Measurements from ENCODE around the gene NF1.
"Not testable (repeated sequence)": the region's sequence is repeated elsewhere in the genome, so short reads cannot be mapped to it uniquely, and the experiment has no call there.

NF1 gene

DNA sequence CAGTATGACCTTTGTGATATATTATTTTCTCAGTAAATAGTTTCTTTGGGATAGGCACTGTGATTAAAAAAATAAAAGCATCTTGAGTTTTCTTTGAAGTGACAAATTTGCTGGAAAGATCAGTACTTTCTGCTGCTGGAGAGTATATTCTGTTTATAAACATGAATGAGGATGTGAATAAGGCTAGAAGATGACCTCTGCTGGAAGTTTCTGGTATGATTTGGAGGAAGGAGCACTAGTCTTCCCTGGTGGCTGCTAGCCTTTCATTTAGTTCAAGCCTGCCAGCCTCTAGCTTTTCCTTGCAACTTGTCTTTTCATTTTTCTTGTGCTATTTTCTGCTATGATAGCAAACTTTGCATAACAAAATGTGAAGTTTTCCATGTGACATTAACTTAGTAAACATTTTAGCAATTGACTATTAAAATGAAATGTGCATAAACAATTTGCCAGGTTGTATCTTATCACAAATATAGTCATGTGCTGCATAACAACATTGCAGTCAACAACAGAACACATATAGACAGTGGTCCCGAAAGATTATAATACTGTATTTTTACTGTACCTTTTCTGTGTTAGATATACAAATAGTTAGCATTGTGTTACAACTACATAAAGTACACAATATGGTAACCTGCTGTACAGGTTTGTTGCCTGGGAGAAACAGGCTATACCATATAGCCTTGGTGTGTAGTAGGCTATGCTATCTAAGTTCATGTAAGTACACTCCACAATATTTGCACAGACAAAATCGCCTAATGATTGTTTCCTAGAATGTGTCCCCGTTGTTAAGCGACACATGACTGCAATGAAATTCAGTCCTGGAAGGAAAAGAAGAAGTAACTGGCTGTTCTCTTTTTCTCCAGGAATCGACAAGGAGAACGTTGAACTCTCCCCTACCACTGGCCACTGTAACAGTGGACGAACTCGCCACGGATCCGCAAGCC, 278.6 kb downstream of the NF1 start:
- TF ChIP-seq CTCF (IDR thresholded peaks at IDR 0.05; ENCODE audit: insufficient read depth, low read depth, low read length, missing control alignments) = peak; percentile 68
- H3K4me3 ChIP-seq (ENCODE audit: low read length) = no peak overlapping the region
- DNase-seq (ENCODE audit: low read depth) = peak; percentile 59

GRCh38 chr17:31374094-31374447, 279.3 kb downstream of the NF1 start:
- H3K4me3 ChIP-seq (ENCODE audit: low read length) = no peak overlapping the region
- no peak for DNase-seq (ENCODE audit: low read depth)
- TF ChIP-seq CTCF (IDR thresholded peaks at IDR 0.05; ENCODE audit: insufficient read depth, low read depth, low read length, missing control alignments) = no peak

- no peak overlapping the region for H3K4me3 ChIP-seq (ENCODE audit: low read length)
Observed at GRCh38 chr17:31374503-31374902, 279.7 kb downstream of the NF1 start.

DNA sequence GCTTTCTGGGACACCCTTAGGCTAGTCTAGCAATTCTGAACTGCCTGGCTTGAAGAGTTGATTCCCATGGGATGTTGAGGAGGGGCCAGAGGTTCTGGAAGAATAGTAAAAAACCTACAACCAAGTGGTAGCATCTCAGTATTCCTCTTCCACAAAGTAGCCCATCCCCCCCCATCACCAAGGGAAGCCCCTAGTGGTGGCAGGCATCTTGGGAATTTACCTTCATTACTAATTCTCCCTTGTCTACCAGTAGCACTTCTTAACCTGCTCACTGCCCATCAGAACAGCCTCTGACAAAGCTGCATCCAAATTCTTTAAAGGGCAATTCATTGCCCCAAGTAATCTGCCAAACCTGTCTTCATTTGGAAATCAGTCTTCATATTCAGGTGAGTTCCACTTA, 283.9 kb downstream of the NF1 start:
- DNase-seq (ENCODE audit: low read depth) = no peak
- no peak overlapping the region for H3K4me3 ChIP-seq (ENCODE audit: low read length)
- peak; percentile 12 for TF ChIP-seq CTCF (IDR thresholded peaks at IDR 0.05; ENCODE audit: insufficient read depth, low read depth, low read length, missing control alignments)

More at GRCh38 chr17:31374503-31374902, 279.7 kb downstream of the NF1 start:
- DNase-seq (ENCODE audit: low read depth) = no peak
- TF ChIP-seq CTCF (IDR thresholded peaks at IDR 0.05; ENCODE audit: insufficient read depth, low read depth, low read length, missing control alignments) = no peak

DNA sequence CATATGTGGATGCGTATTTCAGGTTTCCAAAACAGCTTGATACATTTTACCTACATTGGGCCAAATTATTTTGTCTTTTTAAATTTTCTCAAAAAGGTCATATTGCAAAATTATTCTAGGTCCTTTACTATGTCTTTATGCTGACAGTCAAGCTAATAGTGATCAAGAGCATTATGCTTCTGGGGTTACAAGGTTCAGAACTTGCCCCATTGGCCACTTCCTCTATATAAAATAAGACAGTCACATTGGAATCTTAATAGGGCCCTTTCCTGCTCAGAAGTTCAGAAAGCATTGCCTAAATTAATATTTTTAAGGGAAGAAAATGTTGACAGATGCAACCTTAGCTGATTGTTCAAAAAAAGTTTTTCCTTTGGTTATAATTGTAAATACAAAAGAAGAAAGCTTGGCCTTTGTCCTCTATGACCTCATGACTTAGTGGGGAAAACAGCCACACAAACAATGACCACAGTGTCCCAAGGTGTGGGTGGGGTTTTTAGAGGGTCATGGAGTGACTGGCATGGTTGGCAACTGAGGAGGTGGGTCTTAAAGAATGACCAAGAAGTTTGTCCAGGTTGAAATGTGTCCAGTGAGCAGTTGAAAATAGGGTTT, 284.9 kb downstream of the NF1 start:
- TF ChIP-seq CTCF (IDR thresholded peaks at IDR 0.05; ENCODE audit: insufficient read depth, low read depth, low read length, missing control alignments) = no peak
- DNase-seq (ENCODE audit: low read depth) = no peak

DNA sequence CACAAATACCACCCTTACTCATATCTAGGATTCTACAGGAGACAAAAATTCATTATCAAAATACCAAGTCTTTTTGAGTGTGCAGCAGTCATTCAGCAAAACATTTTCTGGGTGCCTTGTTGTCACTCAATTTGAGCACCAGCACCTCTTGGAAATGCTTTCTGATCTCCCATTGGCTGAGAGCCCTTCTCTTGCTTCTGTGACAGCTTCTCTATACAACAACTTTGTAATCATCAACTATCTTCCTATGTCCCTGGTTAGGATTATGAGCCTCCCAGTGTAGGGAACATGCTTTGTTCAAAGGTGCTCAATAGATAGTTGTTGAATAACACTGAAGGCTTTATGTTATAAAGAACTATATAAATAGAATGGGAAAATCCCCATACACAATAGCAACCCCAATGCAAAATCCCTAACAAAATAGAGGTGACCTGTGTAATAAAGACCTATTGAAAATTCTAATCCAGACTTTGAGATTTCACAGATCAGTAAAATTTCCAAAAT, 286.4 kb downstream of the NF1 start:
- no peak for DNase-seq (ENCODE audit: low read depth)
- no peak for TF ChIP-seq CTCF (IDR thresholded peaks at IDR 0.05; ENCODE audit: insufficient read depth, low read depth, low read length, missing control alignments)
- no peak overlapping the region for H3K4me3 ChIP-seq (ENCODE audit: low read length)

More for the DNA sequence above, 284.9 kb downstream of the NF1 start:
- no peak overlapping the region for H3K4me3 ChIP-seq (ENCODE audit: low read length)

DNA sequence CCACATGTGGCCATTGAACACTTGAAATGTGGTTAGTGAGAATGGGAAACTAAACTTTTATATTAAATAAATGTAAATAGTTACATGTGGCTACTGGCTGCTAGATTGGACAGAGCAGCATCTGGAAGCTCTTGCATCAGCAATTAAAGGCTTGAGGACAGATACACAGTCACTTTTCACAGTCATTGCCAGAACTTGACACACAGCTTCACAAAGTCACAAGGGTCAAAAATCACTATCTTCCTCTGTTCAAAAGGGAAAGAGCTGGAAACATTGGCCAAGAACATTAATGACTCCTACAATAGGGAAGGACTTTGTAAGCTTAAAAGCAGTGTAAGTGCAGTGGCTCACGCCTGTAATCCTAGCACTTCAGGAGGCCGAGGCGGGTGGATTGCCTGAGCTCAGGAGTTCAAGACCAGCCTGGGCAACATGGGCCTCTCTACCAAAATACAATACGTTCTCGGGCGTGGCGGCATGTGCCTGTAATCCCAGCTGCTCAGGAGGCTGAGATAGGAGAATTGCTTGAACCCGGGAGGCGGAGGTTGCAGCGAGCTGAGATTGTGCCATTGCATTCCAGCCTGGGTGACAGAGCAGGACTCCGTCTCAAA, 288.0 kb downstream of the NF1 start:
- DNase-seq (ENCODE audit: low read depth) = not testable (repeated sequence)

More for the DNA sequence above, 288.0 kb downstream of the NF1 start:
- not testable (repeated sequence) for H3K4me3 ChIP-seq (ENCODE audit: low read length)

All from epithelial cell of esophagus (primary cell).